HCT116 (cell line): ENCODE data around the gene LTO1. TPM values are rescaled to one million over a fixed set of nuclear protein-coding genes. Genes with fewer than 3 reads are reported as not detected.

Experiments used
- ATAC-seq: fragments of 200-7000 bp; cut with Tn5 transposase; 2 replicates; pipeline ENCODE4 v1.9.1; 2020; ENCODE audit warnings: mild to moderate bottlenecking, moderate library complexity
- BruUV-seq: library from RNA; stranded (reverse); fragments of 400-500 nt; replicated peaks from 2 replicates; lab custom pipeline; 2021; lab: Mats Ljungman, UMichigan
- CTCF ChIA-PET: fragments of 300-600 bp; sonication (Branson Sonifier 250); formaldehyde crosslinking; loops from one replicate; lab custom pipeline; 2021; ENCODE audit warnings: antibody characterized with exemption; lab: Charles Lee
- POLR2A ChIA-PET: fragments of 300-600, 350-600 bp; sonication (Branson Sonifier 250); formaldehyde crosslinking; loops from one replicate; lab custom pipeline; 2021; ENCODE audit warnings: antibody characterized with exemption; lab: Charles Lee
- RAD21 ChIA-PET, 2 experiments: fragments of 300-600 bp; sonication (Branson Sonifier 250); formaldehyde crosslinking; loops; one replicate each; lab custom pipeline; 2023; ENCODE audit warnings: low total read pairs in 2 of 2; ENCODE audit not compliant: uncharacterized antibody in 2 of 2, unreplicated experiment in 2 of 2, low non-redundant PET in 1 of 2; lab: Charles Lee
- DNase-seq: peaks from one replicate; pipeline ENCODE4 v3.0.0-alpha.2; 2010; ENCODE audit warnings: low read depth, low spot score
- H2AFZ ChIP-seq: fragments of 200-600 bp; shearing (Covaris generic), sonication (generic); 2 replicates; pipeline ENCODE4 v1.6.1; 2017; ENCODE audit warnings: low read depth, mixed run types, mixed read lengths, antibody characterized with exemption, low read length; ENCODE audit not compliant: poor library complexity, severe bottlenecking
- H3K27ac ChIP-seq: 2 replicates; pipeline ENCODE4 v1.5.1; 2012; ENCODE audit warnings: low read depth, low read length
- H3K27me3 ChIP-seq: fragments of 200-600 bp; sonication (generic); 2 replicates; pipeline ENCODE4 v1.6.1; 2016; ENCODE audit warnings: mixed run types, low read length, mixed read lengths; ENCODE audit not compliant: insufficient read depth
- H3K36me3 ChIP-seq, 2 experiments: fragments of 200-500 bp in 1 of 2; fragments of 200-600 bp in 1 of 2; sonication (Bioruptor generic) in 1 of 2; sonication (generic) in 1 of 2; 2 replicates each; pipeline versions ENCODE4 v1.5.1 to v1.6.1; 2014 to 2016; ENCODE audit warnings: low read length in 2 of 2, inconsistent platforms in 1 of 2, mixed read lengths in 1 of 2, mixed run types in 1 of 2; ENCODE audit not compliant: insufficient read depth in 2 of 2, control insufficient read depth in 1 of 2
- H3K4me1 ChIP-seq, 2 experiments: fragments of 200-600 bp in 1 of 2; sonication (generic) in 1 of 2; 2 replicates each; pipeline versions ENCODE4 v1.5.1 to v1.6.1; 2012 to 2017; ENCODE audit warnings: low read length in 2 of 2, inconsistent platforms in 1 of 2, mild to moderate bottlenecking in 1 of 2, mixed read lengths in 1 of 2, mixed run types in 1 of 2, moderate library complexity in 1 of 2; ENCODE audit not compliant: insufficient read depth in 2 of 2, control insufficient read depth in 1 of 2
- H3K4me2 ChIP-seq: fragments of 200-600 bp; sonication (generic); 2 replicates; pipeline ENCODE4 v1.6.1; 2017; ENCODE audit warnings: mixed run types, low read length, mixed read lengths
- H3K4me3 ChIP-seq, 2 experiments: fragments of 200-600 bp in 1 of 2; sonication (generic) in 1 of 2; replicated peaks in 1 of 2; 2 replicates each; pipeline ENCODE4 v1.5.1; 2011 to 2016; ENCODE audit warnings: low read length in 2 of 2, control low read depth in 1 of 2, low read depth in 1 of 2, mild to moderate bottlenecking in 1 of 2, mixed read lengths in 1 of 2, mixed run types in 1 of 2
- H3K79me2 ChIP-seq: fragments of 200-600 bp; sonication (generic); 2 replicates; pipeline ENCODE4 v1.6.1; 2017; ENCODE audit warnings: mild to moderate bottlenecking, mixed run types, low read length, moderate library complexity, mixed read lengths; ENCODE audit not compliant: insufficient read depth
- H3K9ac ChIP-seq: fragments of 200-600 bp; sonication (generic); 2 replicates; pipeline ENCODE4 v1.6.1; 2016; ENCODE audit warnings: low read length, mixed read lengths
- H3K9me2 ChIP-seq: fragments of 200-600 bp; sonication (generic), shearing (Covaris generic); 2 replicates; pipeline ENCODE4 v1.6.1; 2017; ENCODE audit warnings: mixed run types, mild to moderate bottlenecking, moderate library complexity; ENCODE audit not compliant: insufficient read depth
- H3K9me3 ChIP-seq, 2 experiments: fragments of 200-500 bp in 1 of 2; fragments of 200-600 bp in 1 of 2; sonication (Bioruptor generic) in 1 of 2; sonication (generic) in 1 of 2; 2 replicates each; pipeline ENCODE4 v1.6.1; 2014 to 2017; ENCODE audit warnings: low read length in 2 of 2, mixed read lengths in 2 of 2, inconsistent platforms in 1 of 2, low read depth in 1 of 2, mild to moderate bottlenecking in 1 of 2, mixed run types in 1 of 2, moderate library complexity in 1 of 2; ENCODE audit not compliant: control insufficient read depth in 1 of 2, insufficient read depth in 1 of 2
- H4K20me1 ChIP-seq: fragments of 200-600 bp; sonication (generic), shearing (Covaris generic); 2 replicates; pipeline ENCODE4 v1.6.1; 2017; ENCODE audit warnings: mixed run types, mild to moderate bottlenecking, moderate library complexity; ENCODE audit not compliant: insufficient read depth
- EZH2 ChIP-seq: fragments of 200-600 bp; sonication (generic); IDR thresholded peaks from 2 replicates; pipeline ENCODE4 v1.6.1; 2017; ENCODE audit warnings: antibody characterized with exemption, mixed run types
- EZH2phosphoT487 ChIP-seq: fragments of 200-600 bp; IDR thresholded peaks from 2 replicates; pipeline ENCODE4 v1.6.1; 2018; ENCODE audit warnings: antibody characterized with exemption, borderline replicate concordance
- FOSL1 ChIP-seq: IDR thresholded peaks from 2 replicates; pipeline ENCODE4 v1.6.1; 2012; ENCODE audit warnings: low read depth
- JUND ChIP-seq: IDR thresholded peaks from 2 replicates; pipeline ENCODE4 v1.6.1; 2012
- MAX ChIP-seq: IDR thresholded peaks from 2 replicates; pipeline ENCODE4 v1.6.1; 2012
- POLR2A ChIP-seq: IDR thresholded peaks from 2 replicates; pipeline ENCODE4 v1.7.0; 2011; ENCODE audit warnings: borderline replicate concordance; ENCODE audit not compliant: insufficient read depth, insufficient read length; ENCODE audit errors: extremely low read depth
- POLR2AphosphoS5 ChIP-seq: IDR thresholded peaks from 2 replicates; pipeline ENCODE4 v1.6.1; 2011; ENCODE audit warnings: mild to moderate bottlenecking, low read depth, low read length, moderate library complexity
- RAD21 ChIP-seq: IDR thresholded peaks from 2 replicates; pipeline ENCODE4 v1.6.1; 2012; ENCODE audit warnings: low read depth, mild to moderate bottlenecking
- REST ChIP-seq: IDR thresholded peaks from 2 replicates; pipeline ENCODE4 v1.6.1; 2012; ENCODE audit warnings: low read depth
- SIN3A ChIP-seq: IDR thresholded peaks from 2 replicates; pipeline ENCODE4 v1.6.1; 2012; ENCODE audit warnings: low read depth
- SP1 ChIP-seq: IDR thresholded peaks from 2 replicates; pipeline ENCODE4 v1.6.1; 2012; ENCODE audit warnings: low read depth
- SRF ChIP-seq: IDR thresholded peaks from 2 replicates; pipeline ENCODE4 v1.6.1; 2012; ENCODE audit warnings: low read depth
- TCF7L2 ChIP-seq: IDR thresholded peaks from 2 replicates; pipeline ENCODE4 v1.7.0; 2011; ENCODE audit warnings: borderline replicate concordance, inconsistent platforms; ENCODE audit not compliant: insufficient read depth, insufficient read length; ENCODE audit errors: extremely low read depth
- YY1 ChIP-seq: IDR thresholded peaks from 2 replicates; pipeline ENCODE4 v1.6.1; 2011; ENCODE audit warnings: low read length, low read depth, moderate library complexity, mild to moderate bottlenecking; ENCODE audit not compliant: insufficient replicate concordance; ENCODE audit errors: extremely low read depth
- ZFX ChIP-seq: fragments of 450-650 bp; IDR thresholded peaks from 2 replicates; pipeline ENCODE4 v1.6.1; 2017
- ZNF274 ChIP-seq: fragments of 200-500 bp; sonication (Bioruptor generic); IDR thresholded peaks from 2 replicates; pipeline ENCODE4 v1.6.1; 2014; ENCODE audit warnings: mild to moderate bottlenecking, low read depth, low read length, inconsistent platforms
- intact Hi-C: fragments of 100-400 bp; cut with micrococcal nuclease; formaldehyde crosslinking; loops from 2 replicates; pipeline ENCODE4 v1.10.0; 2022
- total RNA-seq: library from RNA; stranded (reverse); gene quantifications from one replicate; pipeline ENCODE4 v1.2.1, GENCODE V29; 2021; ENCODE audit not compliant: unreplicated experiment

Gene LTO1
- total RNA-seq, 1 experiment from 2014 or later: 21.3 TPM

- intact Hi-C loops: no loop called here
- RAD21 ChIA-PET: no interaction called here
- no peaks in the 10 kb centered on the region for H4K20me1 ChIP-seq
- DNase-seq (no peak), ATAC-seq (peak; percentile 18)
- no peaks in the 10 kb centered on the region for H3K27me3 ChIP-seq
- POLR2A ChIA-PET: interaction anchor here (0.6 to 2.5 kb wide), 2 partner anchors 10 to 11 kb away, joined by 3 to 12 read pairs; no protein-coding TSS in a partner anchor
- no peaks in the 10 kb centered on the region for H3K9me3 ChIP-seq
- no TSS peak for BruUV-seq
- H2AFZ ChIP-seq: no peak overlapping the region
- H3K4me3 ChIP-seq: peak overlapping the region; percentile 57 to 63
- H3K36me3 ChIP-seq: no peaks in the 10 kb centered on the region
- peak overlapping the region; percentile 58 for H3K9ac ChIP-seq
- TF ChIP-seq POLR2A (no peak), ZFX (peak; percentile 46), SIN3A (0 out of 2 replicates have a peak, but pooled peaks have one; percentile 37), TCF7L2 (peak; percentile 94), MAX (no peak)
- H3K9me2 ChIP-seq: no peaks in the 10 kb centered on the region
- peaks cover 33 to 59% of the 10 kb centered on the region in 2 experiments for H3K4me1 ChIP-seq
- CTCF ChIA-PET: no interaction called here
- peak overlapping the region; percentile 96 for H3K4me2 ChIP-seq
- peak overlapping the region; percentile 80 for H3K27ac ChIP-seq
- no peaks in the 10 kb centered on the region; the same call in 1 of the 2 replicates for H3K79me2 ChIP-seq
These were observed 27.1 kb upstream of the LTO1 start for GRCh38 chr11:69702239-69702691.

- peak overlapping the region; percentile 29 for H2AFZ ChIP-seq
- no peak for DNase-seq
- H3K36me3 ChIP-seq: no peaks in the 10 kb centered on the region
- H3K9me2 ChIP-seq: no peaks in the 10 kb centered on the region
- intact Hi-C loops: no loop called here
- RAD21 ChIA-PET: no interaction called here
- peak overlapping the region; percentile 44 for H3K9ac ChIP-seq
- no TSS peak for BruUV-seq
- peak; percentile 39 for ATAC-seq
- POLR2A ChIA-PET: interaction anchor here (1.0 to 2.5 kb wide), 3 partner anchors 9 to 11 kb away, joined by 3 to 12 read pairs (median 4); no protein-coding TSS in a partner anchor
- H3K4me3 ChIP-seq: peak overlapping the region; percentile 0 to 40
- H3K27me3 ChIP-seq: no peaks in the 10 kb centered on the region
- H3K27ac ChIP-seq: peak overlapping the region; percentile 80
- peaks cover 46 to 68% of the 10 kb centered on the region in 2 experiments for H3K4me1 ChIP-seq
- CTCF ChIA-PET: no interaction called here
- H4K20me1 ChIP-seq: no peaks in the 10 kb centered on the region
- H3K4me2 ChIP-seq: peak overlapping the region; percentile 96
- H3K9me3 ChIP-seq: no peaks in the 10 kb centered on the region
- H3K79me2 ChIP-seq: no peaks in the 10 kb centered on the region; the same call in 1 of the 2 replicates
- TF ChIP-seq TCF7L2 (peak; percentile 46), REST (no peak), ZFX (0 out of 2 replicates have a peak, but pooled peaks have one; percentile 19), EZH2phosphoT487 (no peak), ZNF274 (no peak), SRF (no peak), RAD21 (no peak), FOSL1 (no peak), JUND (no peak), EZH2 (no peak), POLR2A (no peak), SP1 (peak; percentile 66; the same call in 1 of the 2 replicates), YY1 (no peak), POLR2AphosphoS5 (peak; percentile 56)
These were observed 25.4 kb upstream of the LTO1 start for GRCh38 chr11:69700278-69701140.
